Measurements from ENCODE around the gene NR3C1.

The NR3C1 gene

DNA sequence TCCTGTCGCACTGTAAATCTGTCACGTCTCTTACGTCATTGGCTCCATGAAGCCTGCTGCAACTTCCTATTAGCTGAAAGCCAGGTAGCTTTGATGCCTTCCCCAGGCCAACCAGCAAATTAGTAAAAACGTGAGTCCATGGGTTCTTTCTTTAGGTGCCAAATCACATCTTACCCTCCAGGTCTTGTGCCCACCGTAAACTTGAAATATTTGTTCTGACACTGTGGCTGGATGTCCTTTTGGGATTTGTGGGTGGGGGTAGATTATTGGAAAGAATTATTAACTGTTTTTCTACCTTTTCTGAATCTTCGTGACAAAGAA is 172.8 kb downstream of the NR3C1 start:
- 92% methylated on average over 6 of the region's 6 CpGs for WGBS
- Histone ChIP-seq H4K8ac (ENCODE audit: low read length) (no peak overlapping the region), H3K14ac (ENCODE audit: low read length in 2 of 2) (no peak overlapping the region), H3K18ac (ENCODE audit: low read depth in 1 of 2, low read length in 2 of 2) (peak overlapping the region in 1 of 2 experiments; percentile 37), H3K9me3 (ENCODE audit: control insufficient read depth, low read length) (no peaks in the 10 kb centered on the region), H4K91ac (ENCODE audit: low read length) (no peak overlapping the region), H2BK12ac (ENCODE audit: low read length in 2 of 2) (peak overlapping the region in 1 of 2 experiments; percentile 18), H3K4me1 (ENCODE audit: control insufficient read depth, insufficient read depth, low read depth, low read length) (peaks cover 17% of the 10 kb centered on the region), H2BK120ac (ENCODE audit: low read depth, low read length) (no peak overlapping the region), H2BK5ac (ENCODE audit: low read depth, low read length, poor library complexity, severe bottlenecking) (no peak overlapping the region), H3K23ac (ENCODE audit: low read length in 2 of 2) (no peak overlapping the region), H2BK15ac (ENCODE audit: low read depth, poor library complexity, severe bottlenecking) (no peak overlapping the region), H3K9ac (ENCODE audit: low read length) (no peak overlapping the region), H3K4ac (ENCODE audit: low read depth in 1 of 2, low read length in 2 of 2) (no peak overlapping the region), H2AK5ac (ENCODE audit: low read length, severe bottlenecking) (peak overlapping the region; percentile 44), H3K36me3 (ENCODE audit: control insufficient read depth in 1 of 2, insufficient read depth in 2 of 2, low read depth in 1 of 2, low read length in 2 of 2) (no peaks in the 10 kb centered on the region), H3K79me1 (replicated peaks; ENCODE audit: low read length, poor library complexity, severe bottlenecking) (no peaks in the 10 kb centered on the region), H3K4me2 (ENCODE audit: low read length, poor library complexity, severe bottlenecking) (no peak overlapping the region), H3K4me3 (ENCODE audit: insufficient read depth in 1 of 2, low read depth in 1 of 2, low read length in 2 of 2) (peak overlapping the region in 1 of 2 experiments; percentile 39), H2AFZ (ENCODE audit: low read depth, low read length) (no peak overlapping the region), H3K27me3 (ENCODE audit: control insufficient read depth in 1 of 2, insufficient read depth in 1 of 2, low read length in 2 of 2) (no peaks in the 10 kb centered on the region), H3K27ac (ENCODE audit: low read length, poor library complexity, severe bottlenecking) (no peak overlapping the region)
- DNase-seq = no peak

DNA sequence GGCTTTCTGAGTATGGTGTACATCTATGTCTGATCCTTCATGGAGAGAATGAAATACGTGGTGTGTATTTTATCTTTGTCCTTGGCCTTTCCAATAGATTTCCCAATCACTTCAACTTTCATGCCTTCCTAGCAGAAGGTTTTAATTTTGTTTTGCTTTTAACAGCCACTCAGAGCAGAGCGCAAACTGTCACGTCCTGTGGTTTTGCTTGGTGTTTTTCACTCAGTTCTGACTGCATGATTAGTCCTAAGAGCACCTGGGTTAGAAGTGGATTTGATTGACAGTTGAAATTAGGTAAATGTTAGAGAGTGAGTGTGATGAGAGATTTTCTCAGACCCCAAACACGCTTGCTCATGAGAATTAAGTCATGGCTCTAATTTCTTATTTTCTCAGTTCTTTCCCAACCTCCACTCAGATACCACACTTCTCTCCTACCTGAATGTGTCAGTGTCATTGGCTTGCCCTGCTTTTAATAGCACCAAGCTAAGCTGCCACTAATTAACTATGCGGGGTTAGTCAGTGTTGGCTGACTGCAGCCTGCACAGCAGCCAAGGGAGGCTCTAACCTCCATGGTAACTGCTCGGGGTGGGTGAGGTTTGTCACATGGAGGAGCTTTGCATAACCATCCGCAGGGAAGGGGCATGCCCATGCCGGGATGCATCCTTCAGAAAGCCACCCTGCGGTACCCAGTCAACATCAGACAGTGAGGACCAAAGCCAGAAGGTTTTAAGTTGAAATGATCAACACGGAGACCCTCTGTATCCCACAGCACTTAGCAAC is 173.4 kb downstream of the NR3C1 start:
- Histone ChIP-seq H3K36me3 (ENCODE audit: control insufficient read depth in 1 of 2, insufficient read depth in 2 of 2, low read depth in 1 of 2, low read length in 2 of 2) (no peaks in the 10 kb centered on the region), H2AFZ (ENCODE audit: low read depth, low read length) (no peak overlapping the region), H2BK12ac (ENCODE audit: low read length in 2 of 2) (peak overlapping the region in 1 of 2 experiments; percentile 61), H2AK5ac (ENCODE audit: low read length, severe bottlenecking) (peak overlapping the region; percentile 44), H3K9ac (ENCODE audit: low read length) (peak overlapping the region; percentile 15), H3K27me3 (ENCODE audit: control insufficient read depth in 1 of 2, insufficient read depth in 1 of 2, low read length in 2 of 2) (no peaks in the 10 kb centered on the region), H3K4me3 (ENCODE audit: insufficient read depth in 1 of 2, low read depth in 1 of 2, low read length in 2 of 2) (peak overlapping the region in 1 of 2 experiments; percentile 39), H3K4me1 (ENCODE audit: control insufficient read depth, insufficient read depth, low read depth, low read length) (peaks cover 17% of the 10 kb centered on the region), H3K9me3 (ENCODE audit: control insufficient read depth, low read length) (no peaks in the 10 kb centered on the region), H3K14ac (ENCODE audit: low read length in 2 of 2) (no peak overlapping the region), H3K27ac (ENCODE audit: low read length, poor library complexity, severe bottlenecking) (no peak overlapping the region), H4K8ac (ENCODE audit: low read length) (no peak overlapping the region), H2BK120ac (ENCODE audit: low read depth, low read length) (no peak overlapping the region), H3K18ac (ENCODE audit: low read depth in 1 of 2, low read length in 2 of 2) (peak overlapping the region in 1 of 2 experiments; percentile 37), H2BK5ac (ENCODE audit: low read depth, low read length, poor library complexity, severe bottlenecking) (no peak overlapping the region), H4K91ac (ENCODE audit: low read length) (peak overlapping the region; percentile 43), H3K79me1 (replicated peaks; ENCODE audit: low read length, poor library complexity, severe bottlenecking) (no peaks in the 10 kb centered on the region), H2BK15ac (ENCODE audit: low read depth, poor library complexity, severe bottlenecking) (peak overlapping the region; percentile 26), H3K4me2 (ENCODE audit: low read length, poor library complexity, severe bottlenecking) (no peak overlapping the region), H3K4ac (ENCODE audit: low read depth in 1 of 2, low read length in 2 of 2) (peak overlapping the region in 1 of 2 experiments; percentile 13), H3K23ac (ENCODE audit: low read length in 2 of 2) (no peak overlapping the region)
- DNase-seq = no peak
- WGBS = 71% methylated on average over 9 of the region's 10 CpGs

DNA sequence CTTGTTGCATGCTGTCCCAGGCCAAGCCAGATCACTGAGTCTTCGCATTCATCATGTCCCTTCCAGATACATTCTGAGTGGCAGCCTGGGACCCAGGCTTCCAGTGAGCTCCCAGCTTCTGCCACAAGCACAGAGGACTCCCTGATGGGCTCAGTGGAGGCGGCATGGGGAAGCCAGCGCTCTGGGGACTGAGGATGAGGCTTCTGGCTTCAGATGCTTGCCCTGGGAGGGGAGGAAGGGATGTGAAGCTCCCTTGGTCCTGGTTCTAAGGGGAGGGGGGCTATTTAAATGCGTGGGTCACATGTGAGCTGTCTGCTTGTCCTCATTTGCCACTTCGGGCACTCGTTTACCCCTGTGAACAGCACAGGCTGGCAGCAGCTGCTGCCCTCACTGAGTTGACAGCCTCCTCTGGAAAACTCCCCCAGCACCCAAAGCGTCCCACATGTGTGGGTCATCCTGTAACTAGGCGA is 174.0 kb downstream of the NR3C1 start:
- Histone ChIP-seq H3K36me3 (ENCODE audit: control insufficient read depth in 1 of 2, insufficient read depth in 2 of 2, low read depth in 1 of 2, low read length in 2 of 2) (no peaks in the 10 kb centered on the region), H3K4me1 (ENCODE audit: control insufficient read depth, insufficient read depth, low read depth, low read length) (peaks cover 16% of the 10 kb centered on the region), H3K14ac (ENCODE audit: low read length in 2 of 2) (no peak overlapping the region), H3K4me3 (ENCODE audit: insufficient read depth in 1 of 2, low read depth in 1 of 2, low read length in 2 of 2) (no peak overlapping the region), H3K79me1 (replicated peaks; ENCODE audit: low read length, poor library complexity, severe bottlenecking) (no peaks in the 10 kb centered on the region), H3K27me3 (ENCODE audit: control insufficient read depth in 1 of 2, insufficient read depth in 1 of 2, low read length in 2 of 2) (no peaks in the 10 kb centered on the region), H3K18ac (ENCODE audit: low read depth in 1 of 2, low read length in 2 of 2) (peak overlapping the region in 1 of 2 experiments; percentile 5), H3K9ac (ENCODE audit: low read length) (no peak overlapping the region), H3K9me3 (ENCODE audit: control insufficient read depth, low read length) (no peaks in the 10 kb centered on the region), H3K4ac (ENCODE audit: low read depth in 1 of 2, low read length in 2 of 2) (no peak overlapping the region), H4K8ac (ENCODE audit: low read length) (peak overlapping the region; percentile 38), H2BK5ac (ENCODE audit: low read depth, low read length, poor library complexity, severe bottlenecking) (no peak overlapping the region), H2BK15ac (ENCODE audit: low read depth, poor library complexity, severe bottlenecking) (no peak overlapping the region), H3K4me2 (ENCODE audit: low read length, poor library complexity, severe bottlenecking) (no peak overlapping the region), H3K27ac (ENCODE audit: low read length, poor library complexity, severe bottlenecking) (no peak overlapping the region), H4K91ac (ENCODE audit: low read length) (peak overlapping the region; percentile 34), H2BK120ac (ENCODE audit: low read depth, low read length) (no peak overlapping the region), H3K23ac (ENCODE audit: low read length in 2 of 2) (no peak overlapping the region), H2BK12ac (ENCODE audit: low read length in 2 of 2) (peak overlapping the region; percentile 23 to 61), H2AK5ac (ENCODE audit: low read length, severe bottlenecking) (no peak overlapping the region), H2AFZ (ENCODE audit: low read depth, low read length) (no peak overlapping the region)
- 76% methylated on average over 6 of the region's 8 CpGs for WGBS
- no peak for DNase-seq

DNA sequence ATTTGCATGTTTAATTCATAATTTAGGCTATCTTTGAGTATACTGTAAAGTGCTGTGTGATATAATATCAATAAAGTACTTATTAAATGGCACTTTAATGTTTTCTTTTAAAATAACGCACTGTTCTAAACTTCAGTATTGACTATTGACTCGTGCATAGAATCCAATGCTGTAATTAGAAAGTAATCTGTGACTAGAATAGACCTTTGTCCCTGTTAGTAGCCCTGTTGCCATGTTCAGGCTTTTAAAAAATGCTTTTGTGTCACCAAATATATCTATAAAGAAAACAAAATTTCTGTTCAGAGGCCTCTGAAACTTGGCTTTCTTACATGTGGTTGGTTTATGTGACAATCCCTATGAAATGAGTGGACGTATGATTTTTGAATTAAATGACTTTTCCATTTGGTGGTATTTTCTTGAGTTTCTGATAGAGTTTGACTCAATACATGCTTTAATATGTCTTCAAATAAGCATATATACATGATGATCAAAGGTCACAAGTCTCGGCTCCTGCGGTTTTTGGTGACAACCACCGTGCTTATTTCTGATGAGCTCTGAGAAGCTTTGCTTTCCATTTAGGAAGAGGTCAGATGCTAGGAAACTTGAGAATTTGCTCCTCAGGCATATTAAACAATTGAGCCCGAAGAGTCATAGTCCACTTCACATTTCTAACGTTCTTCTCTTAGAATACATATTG is 174.7 kb downstream of the NR3C1 start:
- no peak overlapping the region for H3K27ac ChIP-seq (ENCODE audit: low read length, poor library complexity, severe bottlenecking)
- H3K4me2 ChIP-seq (ENCODE audit: low read length, poor library complexity, severe bottlenecking) = no peak overlapping the region
- no peak overlapping the region for H3K18ac ChIP-seq (ENCODE audit: low read depth in 1 of 2, low read length in 2 of 2)
- H2AK5ac ChIP-seq (ENCODE audit: low read length, severe bottlenecking) = no peak overlapping the region
- H2BK12ac ChIP-seq (ENCODE audit: low read length in 2 of 2) = no peak overlapping the region
- no peak for DNase-seq
- 97% methylated on average over 6 of the region's 8 CpGs for WGBS
- H3K14ac ChIP-seq (ENCODE audit: low read length in 2 of 2) = no peak overlapping the region
- H3K36me3 ChIP-seq (ENCODE audit: control insufficient read depth in 1 of 2, insufficient read depth in 2 of 2, low read depth in 1 of 2, low read length in 2 of 2) = no peaks in the 10 kb centered on the region
- peaks cover 14% of the 10 kb centered on the region for H3K4me1 ChIP-seq (ENCODE audit: control insufficient read depth, insufficient read depth, low read depth, low read length)
- H2BK15ac ChIP-seq (ENCODE audit: low read depth, poor library complexity, severe bottlenecking) = no peak overlapping the region
- no peak overlapping the region for H2BK120ac ChIP-seq (ENCODE audit: low read depth, low read length)
- no peak overlapping the region for H4K91ac ChIP-seq (ENCODE audit: low read length)
- H3K4me3 ChIP-seq (ENCODE audit: insufficient read depth in 1 of 2, low read depth in 1 of 2, low read length in 2 of 2) = no peak overlapping the region
- H3K79me1 ChIP-seq (replicated peaks; ENCODE audit: low read length, poor library complexity, severe bottlenecking) = no peaks in the 10 kb centered on the region
- H3K27me3 ChIP-seq (ENCODE audit: control insufficient read depth in 1 of 2, insufficient read depth in 1 of 2, low read length in 2 of 2) = no peaks in the 10 kb centered on the region
- no peak overlapping the region for H4K8ac ChIP-seq (ENCODE audit: low read length)
- H3K23ac ChIP-seq (ENCODE audit: low read length in 2 of 2) = no peak overlapping the region
- no peaks in the 10 kb centered on the region for H3K9me3 ChIP-seq (ENCODE audit: control insufficient read depth, low read length)
- no peak overlapping the region for H2BK5ac ChIP-seq (ENCODE audit: low read depth, low read length, poor library complexity, severe bottlenecking)
- no peak overlapping the region for H2AFZ ChIP-seq (ENCODE audit: low read depth, low read length)
- H3K4ac ChIP-seq (ENCODE audit: low read depth in 1 of 2, low read length in 2 of 2) = no peak overlapping the region
- no peak overlapping the region for H3K9ac ChIP-seq (ENCODE audit: low read length)

Data from mesenchymal stem cell (in vitro differentiated cells and primary cell).